Caco-2 (cell line): ENCODE results near the gene OGG1. TPM values are rescaled to one million over a fixed set of nuclear protein-coding genes. Genes with fewer than 3 reads are reported as not detected.

Source experiments
- BruUV-seq: library from RNA; stranded (reverse); fragments of 400-500 nt; replicated peaks from 2 replicates; lab custom pipeline; 2021; lab: Mats Ljungman, UMichigan
- CTCF ChIA-PET: fragments of 300-600 bp; sonication (Branson Sonifier 250); formaldehyde crosslinking; loops from one replicate; lab custom pipeline; 2022; ENCODE audit warnings: antibody characterized with exemption; lab: Charles Lee
- POLR2A ChIA-PET: fragments of 300-600 bp; sonication (Branson Sonifier 250); formaldehyde crosslinking; loops from one replicate; lab custom pipeline; 2022; ENCODE audit warnings: antibody characterized with exemption; lab: Charles Lee
- DNase-seq, 2 experiments: peaks; one replicate each; pipeline versions ENCODE4 v3.0.0 to v3.0.0-alpha.2; 2020 to 2022
- H3K27me3 ChIP-seq: replicated peaks from 2 replicates; pipeline ENCODE4 v1.6.0; 2011; ENCODE audit warnings: low read length; ENCODE audit not compliant: control insufficient read depth, insufficient read depth
- H3K36me3 ChIP-seq: 2 replicates; pipeline ENCODE4 v1.5.1; 2011; ENCODE audit warnings: low read length; ENCODE audit not compliant: control insufficient read depth, insufficient read depth
- H3K4me1 ChIP-seq: fragments of 250-450 bp; sonication (Bioruptor Pico); 2 replicates; pipeline ENCODE4 v1.5.1; 2020; ENCODE audit warnings: mild to moderate bottlenecking
- H3K4me3 ChIP-seq: 2 replicates; pipeline ENCODE4 v1.5.1; 2011; ENCODE audit warnings: low read depth, mild to moderate bottlenecking, control low read depth, low read length
- H3K9me3 ChIP-seq: fragments of 250-450 bp; sonication (Bioruptor Pico); 2 replicates; pipeline ENCODE4 v1.5.1; 2020; ENCODE audit warnings: mild to moderate bottlenecking, moderate library complexity
- H3K27ac Mint-ChIP-seq: one replicate; pipeline ENCODE4 v1.8.0; 2022; ENCODE audit warnings: mixed read lengths; ENCODE audit not compliant: unreplicated experiment
- H3K27me3 Mint-ChIP-seq: one replicate; pipeline ENCODE4 v1.8.0; 2022; ENCODE audit warnings: mixed read lengths; ENCODE audit not compliant: insufficient read depth, unreplicated experiment
- H3K36me3 Mint-ChIP-seq: one replicate; pipeline ENCODE4 v1.8.0; 2022; ENCODE audit warnings: mild to moderate bottlenecking, mixed read lengths; ENCODE audit not compliant: insufficient read depth, unreplicated experiment
- H3K4me1 Mint-ChIP-seq: one replicate; pipeline ENCODE4 v1.8.0; 2022; ENCODE audit warnings: low read depth, mixed read lengths; ENCODE audit not compliant: unreplicated experiment
- H3K4me3 Mint-ChIP-seq: one replicate; pipeline ENCODE4 v1.8.0; 2022; ENCODE audit warnings: mild to moderate bottlenecking, moderate library complexity, mixed read lengths; ENCODE audit not compliant: unreplicated experiment
- H3K9me3 Mint-ChIP-seq: one replicate; pipeline ENCODE4 v1.8.0; 2022; ENCODE audit warnings: mixed read lengths; ENCODE audit not compliant: unreplicated experiment
- intact Hi-C: fragments of 100-400 bp; cut with micrococcal nuclease; formaldehyde crosslinking; loops from one replicate; pipeline ENCODE4 v1.10.0; 2022; ENCODE audit not compliant: unreplicated experiment
- total RNA-seq: library from RNA; stranded (reverse); gene quantifications from 2 replicates; pipeline ENCODE4 v1.2.3, GENCODE V29; 2022
- TF ChIP-seq, protein P1 (sequence below), 2 experiments: fragments of 200-600 bp in 1 of 2; IDR thresholded peaks; 1 replicate in 1 of 2; 2 replicates in 1 of 2; pipeline versions ENCODE4 v1.5.1 to v1.8.0; 2011 to 2022; ENCODE audit warnings: antibody characterized with exemption in 1 of 2, control low read depth in 1 of 2, inconsistent platforms in 1 of 2, low read depth in 1 of 2, low read length in 1 of 2, mild to moderate bottlenecking in 1 of 2, moderate library complexity in 1 of 2; ENCODE audit not compliant: insufficient read depth in 1 of 2, severe bottlenecking in 1 of 2, unreplicated experiment in 1 of 2

The OGG1 gene
- total RNA-seq, 1 experiment from 2014 or later: 25.3 TPM

GRCh38 chr3:9795207-9795606, 45.5 kb downstream of the OGG1 start:
- Mint-ChIP-seq H3K4me3 (peak overlapping the region; percentile 54), H3K27me3 (no peaks in the 10 kb centered on the region), H3K36me3 (peaks cover 84% of the 10 kb centered on the region), H3K4me1 (peaks cover 6% of the 10 kb centered on the region), H3K27ac (peak overlapping the region; percentile 19), H3K9me3 (no peaks in the 10 kb centered on the region)
- H3K9me3 ChIP-seq: no peaks in the 10 kb centered on the region
- intact Hi-C loops: no loop called here
- H3K4me3 ChIP-seq: no peak overlapping the region
- ChIA-PET POLR2A (no interaction called here), CTCF (no interaction called here)
- DNase-seq: no peak
- 0 out of 2 replicates have a peak, but pooled peaks cover 6% of the 10 kb centered on the region for H3K4me1 ChIP-seq
- TF ChIP-seq, protein P1, sequence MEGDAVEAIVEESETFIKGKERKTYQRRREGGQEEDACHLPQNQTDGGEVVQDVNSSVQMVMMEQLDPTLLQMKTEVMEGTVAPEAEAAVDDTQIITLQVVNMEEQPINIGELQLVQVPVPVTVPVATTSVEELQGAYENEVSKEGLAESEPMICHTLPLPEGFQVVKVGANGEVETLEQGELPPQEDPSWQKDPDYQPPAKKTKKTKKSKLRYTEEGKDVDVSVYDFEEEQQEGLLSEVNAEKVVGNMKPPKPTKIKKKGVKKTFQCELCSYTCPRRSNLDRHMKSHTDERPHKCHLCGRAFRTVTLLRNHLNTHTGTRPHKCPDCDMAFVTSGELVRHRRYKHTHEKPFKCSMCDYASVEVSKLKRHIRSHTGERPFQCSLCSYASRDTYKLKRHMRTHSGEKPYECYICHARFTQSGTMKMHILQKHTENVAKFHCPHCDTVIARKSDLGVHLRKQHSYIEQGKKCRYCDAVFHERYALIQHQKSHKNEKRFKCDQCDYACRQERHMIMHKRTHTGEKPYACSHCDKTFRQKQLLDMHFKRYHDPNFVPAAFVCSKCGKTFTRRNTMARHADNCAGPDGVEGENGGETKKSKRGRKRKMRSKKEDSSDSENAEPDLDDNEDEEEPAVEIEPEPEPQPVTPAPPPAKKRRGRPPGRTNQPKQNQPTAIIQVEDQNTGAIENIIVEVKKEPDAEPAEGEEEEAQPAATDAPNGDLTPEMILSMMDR (IDR thresholded peaks at IDR 0.05; ENCODE audit: insufficient read depth in 1 of 2, low read depth in 1 of 2, low read length in 1 of 2, severe bottlenecking in 1 of 2, unreplicated experiment in 1 of 2): no peak
- no TSS peak for BruUV-seq
- H3K36me3 ChIP-seq: peaks cover 6% of the 10 kb centered on the region
- H3K27me3 ChIP-seq: no peaks in the 10 kb centered on the region

GRCh38 chr3:9797196-9797945, 47.6 kb downstream of the OGG1 start:
- DNase-seq: no peak
- no peak overlapping the region for H3K4me3 ChIP-seq
- no peaks in the 10 kb centered on the region for H3K9me3 ChIP-seq
- H3K36me3 Mint-ChIP-seq: peaks cover 88% of the 10 kb centered on the region
- no peak overlapping the region for H3K4me3 Mint-ChIP-seq
- POLR2A ChIA-PET: interaction anchor here (0.7 kb wide), 1 partner anchor 19 kb away, joined by 8 read pairs; no protein-coding TSS in a partner anchor
- no peaks in the 10 kb centered on the region for H3K27me3 Mint-ChIP-seq
- BruUV-seq: no TSS peak
- H3K4me1 Mint-ChIP-seq: no peaks in the 10 kb centered on the region
- H3K36me3 ChIP-seq: peaks cover 8% of the 10 kb centered on the region
- intact Hi-C loops: no loop called here
- CTCF ChIA-PET: no interaction called here
- no peaks in the 10 kb centered on the region for H3K4me1 ChIP-seq
- H3K27me3 ChIP-seq: no peaks in the 10 kb centered on the region
- H3K27ac Mint-ChIP-seq: no peak overlapping the region
- TF ChIP-seq, protein P1 (IDR thresholded peaks at IDR 0.05; ENCODE audit: insufficient read depth in 1 of 2, low read depth in 1 of 2, low read length in 1 of 2, severe bottlenecking in 1 of 2, unreplicated experiment in 1 of 2): no peak
- H3K9me3 Mint-ChIP-seq: no peaks in the 10 kb centered on the region

DNA sequence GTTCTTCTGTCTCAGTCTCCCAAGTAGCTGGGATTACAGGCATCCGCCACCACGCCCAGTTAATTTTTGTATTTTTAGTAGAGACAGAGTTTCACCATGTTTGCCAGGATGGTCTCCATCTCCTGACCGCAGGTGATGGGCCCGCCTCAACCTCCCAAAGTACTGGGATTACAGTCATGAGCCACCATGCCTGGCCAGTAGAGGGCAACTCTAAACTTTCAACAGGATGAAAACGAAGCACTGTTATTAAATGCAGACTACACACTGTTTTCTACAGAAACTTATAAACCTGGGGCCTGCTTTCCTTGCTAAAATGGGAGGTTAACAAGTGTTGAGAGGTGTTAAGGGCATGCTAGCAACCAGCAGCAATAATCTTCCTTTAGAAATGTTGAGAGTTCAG, 50.8 kb downstream of the OGG1 start:
- Histone ChIP-seq H3K36me3 (peaks cover 8% of the 10 kb centered on the region), H3K27me3 (no peaks in the 10 kb centered on the region), H3K9me3 (no peaks in the 10 kb centered on the region), H3K4me3 (no peak overlapping the region), H3K4me1 (no peaks in the 10 kb centered on the region)
- CTCF ChIA-PET: interaction anchor here (0.7 kb wide), 1 partner anchor 14 kb away, joined by 3 read pairs; no protein-coding TSS in a partner anchor
- POLR2A ChIA-PET: no interaction called here
- H3K36me3 Mint-ChIP-seq: peaks cover 96% of the 10 kb centered on the region
- H3K9me3 Mint-ChIP-seq: no peaks in the 10 kb centered on the region
- H3K27me3 Mint-ChIP-seq: no peaks in the 10 kb centered on the region
- no peak overlapping the region for H3K27ac Mint-ChIP-seq
- no peak for DNase-seq
- no peaks in the 10 kb centered on the region for H3K4me1 Mint-ChIP-seq
- H3K4me3 Mint-ChIP-seq: no peak overlapping the region
- intact Hi-C loops: no loop called here
- TF ChIP-seq, protein P1 (IDR thresholded peaks at IDR 0.05; ENCODE audit: insufficient read depth in 1 of 2, low read depth in 1 of 2, low read length in 1 of 2, severe bottlenecking in 1 of 2, unreplicated experiment in 1 of 2): peak in 1 of 2 experiments; percentile 40
- BruUV-seq: no TSS peak
